Choroid plexus epithelial cell (primary cell): ENCODE results near the gene ITM2C.
A peak's percentile ranks its signal among the peaks of the same experiment; 100 is the strongest.

Experiments
- DNase-seq: peaks from one replicate; pipeline ENCODE4 v3.0.0-alpha.2; 2010; ENCODE audit warnings: low read depth
- H3K4me3 ChIP-seq: 2 replicates; pipeline ENCODE4 v1.5.1; 2011; ENCODE audit warnings: low read depth, mild to moderate bottlenecking, control low read depth, low read length, moderate library complexity
- TF ChIP-seq, protein P1 (sequence below): conservative IDR thresholded peaks from 2 replicates; pipeline ENCODE4 v1.5.1; 2011; ENCODE audit warnings: low read depth, mild to moderate bottlenecking, control low read depth, inconsistent platforms, low read length, moderate library complexity

Gene ITM2C

DNA sequence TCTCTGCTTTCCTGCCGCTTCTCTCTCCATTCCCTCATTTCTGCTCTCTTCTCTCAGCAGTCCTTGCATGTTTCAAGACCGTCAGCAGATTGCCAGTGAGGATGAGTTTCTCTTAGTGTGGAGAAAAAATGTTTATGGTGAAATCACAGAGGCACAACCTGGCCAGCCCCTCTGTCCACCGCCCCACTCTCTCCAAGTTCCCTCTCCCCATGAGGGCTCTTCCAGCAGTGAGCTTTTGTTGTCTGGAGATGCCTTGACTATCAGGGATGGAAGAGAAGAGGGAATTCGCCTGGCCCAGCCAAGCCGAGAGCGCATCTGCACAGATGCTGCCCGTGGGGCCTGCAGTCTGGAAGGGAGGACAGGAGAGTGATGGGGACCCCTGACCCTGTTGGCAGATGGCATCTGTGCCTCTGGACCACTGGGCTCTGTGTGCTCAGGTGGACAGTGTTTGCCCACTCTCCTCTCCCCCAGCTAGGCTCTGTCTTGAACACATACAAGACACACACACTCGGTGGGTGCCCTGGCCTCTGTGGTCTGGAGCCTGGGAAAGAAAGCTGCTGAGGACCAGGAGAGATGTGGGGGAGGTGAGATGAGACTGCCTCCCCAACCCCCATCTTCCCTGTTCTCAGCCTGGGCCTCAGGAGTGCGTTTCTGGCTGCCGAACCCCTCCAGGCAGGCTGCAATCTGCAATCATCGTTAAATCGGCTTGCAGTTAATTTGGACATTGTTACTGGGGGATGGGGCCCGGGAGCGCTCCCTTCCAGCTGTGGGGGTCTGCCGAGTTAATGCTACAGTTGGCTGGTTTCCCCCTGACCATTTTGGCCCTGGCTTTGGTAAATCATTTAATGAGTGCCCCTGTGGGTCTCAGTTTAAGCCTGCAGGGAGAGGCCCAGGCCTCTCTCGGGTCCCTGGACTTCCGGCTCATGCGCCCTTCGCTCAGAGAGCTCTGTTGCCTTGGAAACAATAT lies 4.5 kb downstream of the ITM2C start:
- H3K4me3 ChIP-seq: no peak overlapping the region
- TF ChIP-seq, protein P1, sequence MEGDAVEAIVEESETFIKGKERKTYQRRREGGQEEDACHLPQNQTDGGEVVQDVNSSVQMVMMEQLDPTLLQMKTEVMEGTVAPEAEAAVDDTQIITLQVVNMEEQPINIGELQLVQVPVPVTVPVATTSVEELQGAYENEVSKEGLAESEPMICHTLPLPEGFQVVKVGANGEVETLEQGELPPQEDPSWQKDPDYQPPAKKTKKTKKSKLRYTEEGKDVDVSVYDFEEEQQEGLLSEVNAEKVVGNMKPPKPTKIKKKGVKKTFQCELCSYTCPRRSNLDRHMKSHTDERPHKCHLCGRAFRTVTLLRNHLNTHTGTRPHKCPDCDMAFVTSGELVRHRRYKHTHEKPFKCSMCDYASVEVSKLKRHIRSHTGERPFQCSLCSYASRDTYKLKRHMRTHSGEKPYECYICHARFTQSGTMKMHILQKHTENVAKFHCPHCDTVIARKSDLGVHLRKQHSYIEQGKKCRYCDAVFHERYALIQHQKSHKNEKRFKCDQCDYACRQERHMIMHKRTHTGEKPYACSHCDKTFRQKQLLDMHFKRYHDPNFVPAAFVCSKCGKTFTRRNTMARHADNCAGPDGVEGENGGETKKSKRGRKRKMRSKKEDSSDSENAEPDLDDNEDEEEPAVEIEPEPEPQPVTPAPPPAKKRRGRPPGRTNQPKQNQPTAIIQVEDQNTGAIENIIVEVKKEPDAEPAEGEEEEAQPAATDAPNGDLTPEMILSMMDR: no peak
- DNase-seq: peak; percentile 63

DNA sequence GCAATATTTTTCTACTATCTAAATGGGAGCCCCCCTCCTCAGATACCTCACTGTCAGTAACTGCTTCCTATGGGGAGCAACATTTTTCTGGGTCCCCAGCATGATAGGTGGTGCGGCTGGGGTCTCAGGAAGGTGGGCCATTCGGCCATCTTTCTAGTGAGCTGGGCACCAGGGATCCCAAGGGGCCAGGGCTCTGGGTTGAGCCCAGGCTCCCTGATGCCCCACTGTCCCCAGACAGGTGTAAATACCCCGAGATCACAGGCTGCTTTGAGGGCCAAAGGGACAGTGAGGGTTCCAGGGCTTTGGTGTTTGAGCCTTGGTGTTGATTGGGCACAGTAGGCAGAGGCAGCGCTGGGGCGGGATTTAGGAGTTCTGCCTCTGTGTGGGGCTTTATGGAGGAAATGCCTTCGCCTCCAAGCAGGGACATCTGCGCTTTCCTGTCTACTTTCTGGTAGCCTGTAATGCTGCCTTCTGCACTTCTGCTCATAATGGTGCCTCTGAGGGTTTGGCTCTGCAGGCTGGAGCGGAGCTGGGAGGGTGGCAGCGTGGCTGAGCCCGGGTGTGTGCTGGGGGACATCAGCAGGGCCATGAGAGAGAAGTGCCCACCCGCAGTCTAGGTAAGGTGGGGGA lies 5.3 kb downstream of the ITM2C start:
- no peak for DNase-seq
- TF ChIP-seq, protein P1: no peak
- no peak overlapping the region for H3K4me3 ChIP-seq

- DNase-seq: no peak
- TF ChIP-seq, protein P1: no peak
- no peak overlapping the region for H3K4me3 ChIP-seq
These were observed 6.0 kb downstream of the ITM2C start for GRCh38 chr2:230870544-230871360.

DNA sequence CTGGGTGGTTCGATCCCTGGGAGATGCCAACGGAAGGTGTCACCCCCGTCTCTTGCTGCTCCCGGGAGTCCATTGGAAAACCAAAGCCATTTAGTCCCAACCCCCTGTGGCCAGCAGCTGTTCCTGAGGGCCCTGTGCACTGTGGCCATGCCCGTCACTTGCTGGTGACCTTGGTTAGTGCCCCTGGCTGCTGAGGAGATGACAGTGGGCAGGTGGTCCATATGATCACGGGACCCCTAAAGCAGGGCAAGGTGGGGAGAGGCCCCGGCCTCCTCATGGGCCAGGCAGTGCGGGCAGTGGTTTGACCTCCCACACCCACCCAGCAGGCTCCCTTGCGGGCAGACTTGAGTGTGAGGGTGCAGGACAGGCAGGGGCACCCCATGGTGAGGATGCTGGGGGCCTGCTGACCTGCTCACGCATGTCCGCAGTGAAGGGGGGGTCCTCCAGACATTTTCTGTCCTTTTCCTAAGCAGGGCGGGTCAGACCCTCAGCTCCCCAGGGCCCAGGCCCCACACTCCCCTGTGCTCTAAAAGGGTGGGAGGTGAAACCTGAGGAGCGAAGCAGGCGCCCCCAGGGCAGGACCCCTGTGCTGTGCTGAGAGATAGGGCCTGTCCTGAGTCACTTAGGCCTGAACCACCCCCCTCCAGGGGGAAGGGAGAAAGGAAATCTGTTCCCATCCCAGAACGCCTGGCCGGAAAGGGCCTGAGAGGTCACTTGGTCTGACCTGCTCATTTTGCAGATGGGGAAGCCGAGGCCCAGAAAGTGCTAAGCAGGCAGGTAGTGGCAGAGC lies 6.8 kb downstream of the ITM2C start:
- TF ChIP-seq, protein P1: no peak
- H3K4me3 ChIP-seq: no peak overlapping the region
- DNase-seq: no peak

- TF ChIP-seq, protein P1: no peak
- no peak for DNase-seq
- no peak overlapping the region for H3K4me3 ChIP-seq
These were observed 7.6 kb downstream of the ITM2C start for GRCh38 chr2:230872151-230872967.
